Left ventricle myocardium superior (tissue), 1 donor: ENCODE measurements around the gene BEX1. TPM values are rescaled to one million over a fixed set of nuclear protein-coding genes. Genes with fewer than 3 reads are reported as not detected.
"Not testable (repeated sequence)": the region's sequence is repeated elsewhere in the genome, so short reads cannot be mapped to it uniquely, and the experiment has no call there.

Experiments
- ATAC-seq: fragments of 200-7000 bp; cut with Tn5 transposase; one replicate; pipeline ENCODE4 v1.9.1; 2020; ENCODE audit warnings: mild to moderate bottlenecking, moderate library complexity
- DNase-seq: peaks from one replicate; pipeline ENCODE4 v3.0.0-alpha.2; 2020
- intact Hi-C: fragments of 100-400 bp; cut with micrococcal nuclease; formaldehyde crosslinking; loops from one replicate; pipeline ENCODE4 v1.11.0; 2022
- total RNA-seq: library from RNA; stranded (reverse); fragmentation: NEBNext Ultra II Directional; extraction: Animal tissue kit (Norgen Biotek cat#: 25700); gene quantifications from one replicate; pipeline ENCODE4 v1.2.1, GENCODE V29; 2021
- donor health status: DM: no; HTN: yes; CAD: no; lungs with severe emphysema.

Gene BEX1
- total RNA-seq, 1 donor from 2014 or later, result 0.50 TPM

DNA sequence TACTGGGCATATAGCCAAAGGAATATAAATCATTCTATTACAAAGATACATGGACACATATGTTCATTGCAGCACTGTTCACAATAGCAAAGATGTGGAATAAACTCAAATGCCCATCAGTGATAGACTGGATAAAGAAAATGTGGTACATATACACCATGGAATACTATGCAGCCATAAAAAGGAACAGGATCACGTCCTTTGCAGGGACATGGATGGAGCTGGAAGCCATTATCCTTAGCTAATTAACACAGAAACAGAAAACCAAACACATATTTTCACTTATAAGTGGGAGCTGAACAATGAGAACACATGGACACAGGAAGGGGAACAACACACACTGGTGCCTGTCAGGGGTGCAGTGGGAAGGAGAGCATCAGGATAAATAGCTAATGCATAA lies 30.6 kb downstream of the BEX1 start:
- ATAC-seq, intact Hi-C loops, DNase-seq: not testable (repeated sequence)

DNA sequence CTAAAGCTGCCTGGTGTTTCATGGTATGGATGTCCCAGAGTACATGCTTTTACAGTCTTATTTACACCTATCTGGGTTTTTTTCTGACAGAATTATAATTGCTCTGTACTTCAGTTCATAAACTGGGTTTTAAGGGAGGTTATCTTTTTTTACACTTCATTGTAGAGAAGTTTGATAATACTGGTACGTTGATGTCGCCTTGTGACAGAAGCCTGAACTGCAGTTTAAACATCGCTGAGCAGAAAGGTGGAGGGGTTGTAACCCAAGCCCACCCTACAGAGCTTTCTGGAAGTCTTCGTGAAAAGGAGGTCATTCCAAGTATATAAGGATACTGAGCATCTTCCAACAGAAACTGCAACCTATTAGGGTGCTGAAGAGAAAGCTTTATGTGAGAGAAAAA lies 46.4 kb downstream of the BEX1 start:
- intact Hi-C loops, result no loop called here
- no peak for ATAC-seq
- DNase-seq, result no peak

DNA sequence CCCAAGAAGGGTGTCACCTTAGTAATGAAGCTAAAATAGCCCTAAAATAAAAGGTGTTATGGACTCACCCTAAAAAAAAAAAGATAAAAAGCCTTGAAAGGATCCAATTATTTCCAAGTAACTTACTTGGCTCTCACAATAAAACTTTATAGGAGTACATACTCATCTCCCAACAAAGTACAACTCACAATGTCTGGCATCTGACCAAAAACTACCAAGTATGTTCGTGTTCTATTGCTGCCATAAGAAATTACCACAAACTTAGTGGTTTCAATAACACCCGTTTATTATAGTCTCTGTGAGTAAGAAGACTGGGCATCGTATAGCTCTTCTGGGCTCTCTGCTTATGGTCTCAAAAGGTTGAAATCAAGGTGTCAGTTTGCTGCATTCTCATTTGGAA lies 51.0 kb downstream of the BEX1 start:
- no peak for DNase-seq
- intact Hi-C loops, result no loop called here
- ATAC-seq, result no peak

Other genes with a start within 250 kb of the BEX1 start
- gene RAB40AL, start 126.9 kb downstream of the BEX1 start, total RNA-seq, result not detected
- gene NXF3, start 29.0 kb upstream of the BEX1 start, total RNA-seq, result 0.20 TPM
- gene BEX4, start 150.9 kb upstream of the BEX1 start, total RNA-seq, result 29.6 TPM
- gene TCEAL8, start 191.0 kb upstream of the BEX1 start, total RNA-seq, result 37.5 TPM
- gene TCEAL5, start 212.6 kb upstream of the BEX1 start, total RNA-seq, result 0.22 TPM
- gene BEX2, start 246.8 kb upstream of the BEX1 start, total RNA-seq, result 1.3 TPM